ENCODE data around the gene BOC. TPM values are rescaled to one million over a fixed set of nuclear protein-coding genes. Genes with fewer than 3 reads are reported as not detected.

BOC gene
- total RNA-seq, 1 experiment from 2014 or later = 3.5 TPM

GRCh38 chr3:113223475-113224281 lies 12.3 kb downstream of the BOC start:
- Mint-ChIP-seq H3K36me3 (ENCODE audit: insufficient read depth in 1 of 3, low read depth in 3 of 3) (peaks cover 0 to 9% (median 5%) of the 10 kb centered on the region in 3 experiments; a peak in 2 of 7 replicates), H3K9me3 (no peaks in the 10 kb centered on the region), H3K27me3 (ENCODE audit: low read depth) (no peaks in the 10 kb centered on the region; the same call in none of the 2 replicates), H3K4me3 (no peak overlapping the region), H3K4me1 (peaks cover 37 to 39% of the 10 kb centered on the region in 2 experiments), H3K27ac (peak overlapping the region in 2 of 3 experiments; percentile 60 to 81; a peak in 2 of 7 replicates)
- no peak overlapping the region for H3K23ac ChIP-seq (ENCODE audit: insufficient read length, low read depth, low read length)
- H2BK15ac ChIP-seq (ENCODE audit: low read depth, low read length) = no peak overlapping the region
- H3K4ac ChIP-seq (ENCODE audit: low read depth, low read length) = no peak overlapping the region
- H3K79me1 ChIP-seq (ENCODE audit: insufficient read depth, low read depth, low read length, poor library complexity, severe bottlenecking) = no peaks in the 10 kb centered on the region
- no peak for DNase-seq
- H3K4me1 ChIP-seq (ENCODE audit: insufficient read depth, low read length) = no peaks in the 10 kb centered on the region; the same call in 1 of the 2 replicates
- H2AK5ac ChIP-seq (ENCODE audit: insufficient read length, low read length) = no peak overlapping the region
- no peak overlapping the region for H3K9ac ChIP-seq (ENCODE audit: extremely low read depth, insufficient read length, low read length)
- H3T11ph ChIP-seq (ENCODE audit: low read length) = no peak overlapping the region
- no peaks in the 10 kb centered on the region for H3K27me3 ChIP-seq (ENCODE audit: insufficient read depth, low read length)
- no peak overlapping the region for H3K27ac ChIP-seq (ENCODE audit: insufficient read length, low read depth, low read length)
- no peak overlapping the region for H3K56ac ChIP-seq (ENCODE audit: insufficient read length, low read depth, low read length)
- no peak overlapping the region for H4K91ac ChIP-seq (ENCODE audit: insufficient read length, low read depth, low read length)
- no peaks in the 10 kb centered on the region for H3K23me2 ChIP-seq (ENCODE audit: insufficient read length, low read depth, low read length, poor library complexity, severe bottlenecking)
- H3K18ac ChIP-seq (ENCODE audit: insufficient read length, low read depth, low read length) = no peak overlapping the region
- no peaks in the 10 kb centered on the region for H3K9me3 ChIP-seq (ENCODE audit: control insufficient read depth, low read depth, low read length)
- WGBS (ENCODE audit: extremely low coverage, insufficient read length, low lambda C conversion rate) = no CpG with 5 or more reads among the region's 18 CpGs
- no peak overlapping the region for H2BK5ac ChIP-seq (ENCODE audit: insufficient read length, low read length)
- no peak overlapping the region for H2BK120ac ChIP-seq (ENCODE audit: low read depth, low read length, poor library complexity, severe bottlenecking)
- no peak overlapping the region for H2AFZ ChIP-seq (ENCODE audit: low read length)
- no peak overlapping the region for H2BK20ac ChIP-seq (ENCODE audit: low read depth, low read length, poor library complexity, severe bottlenecking)
- TF ChIP-seq CTCF (conservative IDR thresholded peaks at IDR 0.05) = no peak
- H3K14ac ChIP-seq (ENCODE audit: insufficient read depth, low read length) = 0 out of 2 replicates have a peak overlapping the region, but pooled peaks have one; percentile 60
- H2BK12ac ChIP-seq (ENCODE audit: insufficient read length, low read depth, low read length) = no peak overlapping the region
- no peaks in the 10 kb centered on the region for H3K79me2 ChIP-seq (ENCODE audit: insufficient read depth, low read length)
- H4K20me1 ChIP-seq (ENCODE audit: control insufficient read depth, insufficient read depth, insufficient read length) = no peaks in the 10 kb centered on the region
- no peak overlapping the region for H4K8ac ChIP-seq (replicated peaks; ENCODE audit: insufficient read length, low read depth, low read length)
- H4K5ac ChIP-seq (ENCODE audit: insufficient read length, low read depth, low read length) = no peak overlapping the region
- H3K4me2 ChIP-seq (ENCODE audit: insufficient read depth, insufficient read length, low read length) = no peak overlapping the region
